Body of pancreas (tissue), 4 donors: ENCODE measurements around the gene CCDC188.

Experiments
- POLR2A ChIP-seq, 3 donors: fragments of 450-650 bp; IDR thresholded peaks; one replicate each; pipeline ENCODE4 v1.6.1; 2016; ENCODE audit warnings: antibody characterized with exemption in 3 of 3, mild to moderate bottlenecking in 2 of 3
- TF ChIP-seq, protein P1 (sequence below), 7 experiments: fragments of 450-650 bp in 4 of 7; fragments of 200-600 bp in 3 of 7; sonication (generic) in 3 of 7; IDR thresholded peaks; one replicate each; pipeline ENCODE4 v1.5.1; 2016 to 2019; ENCODE audit warnings: antibody characterized with exemption in 7 of 7

GRCh38 chr22:20138868-20139267 is 12.0 kb downstream of the CCDC188 start:
- TF ChIP-seq, protein P1, sequence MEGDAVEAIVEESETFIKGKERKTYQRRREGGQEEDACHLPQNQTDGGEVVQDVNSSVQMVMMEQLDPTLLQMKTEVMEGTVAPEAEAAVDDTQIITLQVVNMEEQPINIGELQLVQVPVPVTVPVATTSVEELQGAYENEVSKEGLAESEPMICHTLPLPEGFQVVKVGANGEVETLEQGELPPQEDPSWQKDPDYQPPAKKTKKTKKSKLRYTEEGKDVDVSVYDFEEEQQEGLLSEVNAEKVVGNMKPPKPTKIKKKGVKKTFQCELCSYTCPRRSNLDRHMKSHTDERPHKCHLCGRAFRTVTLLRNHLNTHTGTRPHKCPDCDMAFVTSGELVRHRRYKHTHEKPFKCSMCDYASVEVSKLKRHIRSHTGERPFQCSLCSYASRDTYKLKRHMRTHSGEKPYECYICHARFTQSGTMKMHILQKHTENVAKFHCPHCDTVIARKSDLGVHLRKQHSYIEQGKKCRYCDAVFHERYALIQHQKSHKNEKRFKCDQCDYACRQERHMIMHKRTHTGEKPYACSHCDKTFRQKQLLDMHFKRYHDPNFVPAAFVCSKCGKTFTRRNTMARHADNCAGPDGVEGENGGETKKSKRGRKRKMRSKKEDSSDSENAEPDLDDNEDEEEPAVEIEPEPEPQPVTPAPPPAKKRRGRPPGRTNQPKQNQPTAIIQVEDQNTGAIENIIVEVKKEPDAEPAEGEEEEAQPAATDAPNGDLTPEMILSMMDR (IDR thresholded peaks at IDR 0.05) = no peak
- TF ChIP-seq POLR2A (IDR thresholded peaks at IDR 0.05) = no peak
